ENCODE measurements around the gene SRPK2.
"Not testable (repeated sequence)": the region's sequence is repeated elsewhere in the genome, so short reads cannot be mapped to it uniquely, and the experiment has no call there.

Gene SRPK2

DNA sequence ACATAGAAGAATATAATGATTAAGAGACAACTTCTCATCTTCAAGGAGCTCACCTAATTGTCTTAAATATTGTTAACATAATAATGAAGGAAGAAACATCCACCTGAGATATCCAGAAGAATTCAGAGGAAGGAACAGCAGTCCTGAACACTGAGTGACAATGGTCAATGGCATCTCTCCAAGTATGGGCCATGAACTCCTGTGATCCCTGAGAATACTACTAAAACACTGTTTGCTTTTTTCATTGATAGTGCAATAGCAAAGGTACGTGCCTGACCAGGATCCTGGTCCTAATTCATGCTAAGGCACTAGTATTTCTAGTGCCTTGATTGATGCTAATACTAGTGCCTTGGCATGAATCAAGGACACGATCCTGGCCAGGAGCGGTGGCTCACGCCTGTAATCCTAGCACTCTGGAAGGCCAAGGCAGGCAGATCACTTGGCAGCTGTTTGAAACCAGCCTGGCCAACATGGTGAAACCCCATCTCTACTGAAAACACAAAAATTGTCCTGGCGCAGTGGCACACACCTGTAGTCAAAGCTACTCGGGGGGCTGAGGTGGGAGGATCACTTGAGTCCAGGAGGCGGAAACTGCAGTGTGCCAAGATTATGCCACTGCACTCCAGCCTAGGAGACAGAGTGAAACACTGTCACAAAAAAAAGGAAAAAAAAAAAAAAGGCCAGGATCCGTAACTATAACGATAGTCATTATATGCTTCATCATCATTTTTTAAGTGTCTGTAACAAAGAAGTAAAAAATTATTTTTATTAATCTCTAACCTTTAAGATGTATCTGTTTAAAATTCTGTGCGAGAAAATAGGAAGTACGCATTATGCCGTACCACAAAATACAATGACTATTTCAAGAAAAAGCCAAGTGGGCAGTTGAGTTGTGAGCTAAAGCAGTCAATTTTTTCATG is 49.1 kb downstream of the SRPK2 start:
- no peak for DNase-seq (ENCODE audit: low spot score)

DNA sequence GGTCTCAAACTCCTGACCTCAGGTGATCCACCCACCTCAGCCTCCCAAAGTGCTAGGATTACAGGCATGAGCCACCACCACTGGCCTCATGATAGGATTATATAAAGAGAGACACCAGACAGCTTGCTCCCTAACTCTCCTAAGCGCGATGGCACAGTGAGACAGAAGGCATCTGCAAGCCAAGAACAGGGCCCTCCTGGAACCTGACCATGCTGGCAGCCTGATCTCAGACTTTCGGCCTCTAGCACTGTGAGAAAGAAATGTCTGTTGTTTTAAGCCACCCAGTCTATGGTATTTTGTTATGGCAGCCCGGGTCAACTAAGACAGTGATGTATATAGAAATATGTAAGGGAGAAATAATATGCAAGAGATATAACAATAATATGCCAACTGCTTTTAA is 51.2 kb downstream of the SRPK2 start:
- no peak for DNase-seq (ENCODE audit: low spot score)

- peak; percentile 12 for DNase-seq (ENCODE audit: low spot score)
These were observed 52.7 kb downstream of the SRPK2 start for GRCh38 chr7:105336009-105336408.

- not testable (repeated sequence) for DNase-seq (ENCODE audit: low spot score)
These were observed 56.1 kb downstream of the SRPK2 start for GRCh38 chr7:105332661-105333060.

DNA sequence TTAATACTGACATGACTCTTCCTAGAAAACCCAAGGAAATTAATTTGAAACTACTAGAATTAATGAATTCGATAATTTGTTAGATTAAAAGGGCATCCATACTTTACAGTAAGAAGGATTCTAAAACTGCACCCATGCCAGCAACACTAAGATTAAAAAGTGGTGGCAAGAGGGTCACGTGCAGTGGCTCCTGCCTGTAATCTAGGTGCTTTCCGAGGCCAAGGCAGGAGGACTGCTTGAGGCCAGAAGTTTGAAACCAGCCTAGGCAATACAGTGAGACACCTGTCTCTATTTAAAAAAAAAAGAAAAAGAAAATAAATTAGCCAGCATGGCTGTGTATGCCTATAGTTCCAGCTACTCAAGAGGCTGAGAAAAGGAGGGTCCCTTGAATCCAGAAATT is 58.2 kb downstream of the SRPK2 start:
- DNase-seq (ENCODE audit: low spot score): no peak

DNA sequence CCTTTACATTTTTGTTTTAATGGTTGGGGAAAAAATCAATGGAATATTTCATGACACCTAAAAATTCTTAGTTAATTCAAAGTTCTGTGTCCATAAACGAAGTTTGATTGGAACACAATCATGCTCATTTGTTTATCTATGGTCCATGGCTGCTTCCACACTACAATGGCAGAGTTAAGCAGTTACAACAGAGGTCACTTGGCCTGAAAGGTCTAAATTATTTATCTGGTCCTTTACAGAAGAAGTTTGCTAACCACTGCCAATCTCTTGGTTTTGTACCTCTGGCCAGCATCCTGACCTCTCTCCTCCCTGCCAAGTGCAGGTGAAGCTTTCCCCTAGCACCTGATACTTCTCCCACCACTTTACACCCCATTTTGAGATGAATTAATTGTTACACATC is 61.5 kb downstream of the SRPK2 start:
- no peak for DNase-seq (ENCODE audit: low spot score)

- DNase-seq (ENCODE audit: low spot score): no peak
These were observed 63.4 kb downstream of the SRPK2 start for GRCh38 chr7:105325216-105325904.

DNA sequence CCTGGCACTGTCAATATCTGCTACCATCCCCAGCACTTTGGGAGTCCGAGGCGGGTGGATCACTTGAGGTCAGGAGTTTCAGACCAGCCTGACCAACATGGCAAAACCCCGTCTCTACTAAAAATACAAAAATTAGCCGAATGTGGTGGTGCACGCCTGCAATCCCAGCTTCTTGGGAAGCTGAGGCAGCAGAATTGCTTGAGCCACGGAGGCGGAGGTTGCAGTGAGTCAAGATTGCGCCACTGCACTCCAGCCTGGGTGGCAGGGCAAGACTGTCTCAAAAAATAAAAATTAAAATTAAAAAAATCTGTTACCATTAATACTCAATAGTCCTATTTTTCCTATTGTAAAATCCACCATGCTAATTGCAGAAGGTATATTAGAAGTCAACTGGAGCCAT is 64.1 kb downstream of the SRPK2 start:
- DNase-seq (ENCODE audit: low spot score): not testable (repeated sequence)

DNA sequence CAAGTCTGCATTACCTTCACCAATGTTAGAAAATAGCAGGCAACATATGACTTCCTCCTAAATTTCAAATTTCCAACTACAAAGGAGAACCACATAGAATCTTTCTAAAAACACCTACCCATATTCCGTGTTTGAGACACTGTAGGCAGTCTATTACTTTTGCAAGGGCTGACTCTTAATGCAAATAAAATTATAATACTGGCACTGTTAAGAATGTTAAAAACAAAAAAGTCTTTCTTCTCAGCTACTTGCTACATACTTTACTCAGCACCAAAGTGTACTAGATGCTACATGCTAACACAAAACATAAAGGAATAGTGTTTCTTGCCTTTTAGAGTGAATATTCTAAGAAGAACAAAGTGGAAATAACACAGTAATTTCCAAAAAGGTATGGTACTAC is 65.4 kb downstream of the SRPK2 start:
- no peak for DNase-seq (ENCODE audit: low spot score)

DNA sequence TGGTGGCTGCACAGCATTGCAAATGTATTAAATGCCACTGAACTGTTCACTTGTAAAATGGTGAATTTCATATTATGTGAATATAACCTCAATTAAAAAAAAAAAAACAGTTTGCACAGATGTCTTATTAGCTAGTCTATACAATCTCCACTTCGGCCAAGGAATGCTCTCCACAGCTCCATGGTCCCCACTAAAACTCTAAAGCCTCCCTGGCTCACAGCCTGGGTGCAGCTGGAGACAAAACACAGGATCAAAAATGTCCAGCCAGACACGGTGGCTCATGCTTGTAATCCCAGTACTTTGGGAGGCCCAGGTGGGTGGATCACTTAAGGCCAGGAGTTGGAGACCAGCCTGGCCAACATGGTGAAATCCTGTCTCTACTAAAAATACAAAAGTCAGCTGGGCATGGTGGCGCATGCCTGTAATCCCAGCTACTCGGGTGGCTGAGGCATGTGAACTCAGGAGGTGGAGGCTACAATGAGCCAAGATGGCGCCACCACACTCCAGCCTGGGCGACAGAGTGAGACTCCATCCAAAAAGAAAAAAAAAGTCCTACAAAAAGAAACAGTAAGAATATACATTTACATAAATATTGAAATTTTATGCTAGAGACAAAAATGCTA is 66.0 kb downstream of the SRPK2 start:
- no peak for DNase-seq (ENCODE audit: low spot score)

DNA sequence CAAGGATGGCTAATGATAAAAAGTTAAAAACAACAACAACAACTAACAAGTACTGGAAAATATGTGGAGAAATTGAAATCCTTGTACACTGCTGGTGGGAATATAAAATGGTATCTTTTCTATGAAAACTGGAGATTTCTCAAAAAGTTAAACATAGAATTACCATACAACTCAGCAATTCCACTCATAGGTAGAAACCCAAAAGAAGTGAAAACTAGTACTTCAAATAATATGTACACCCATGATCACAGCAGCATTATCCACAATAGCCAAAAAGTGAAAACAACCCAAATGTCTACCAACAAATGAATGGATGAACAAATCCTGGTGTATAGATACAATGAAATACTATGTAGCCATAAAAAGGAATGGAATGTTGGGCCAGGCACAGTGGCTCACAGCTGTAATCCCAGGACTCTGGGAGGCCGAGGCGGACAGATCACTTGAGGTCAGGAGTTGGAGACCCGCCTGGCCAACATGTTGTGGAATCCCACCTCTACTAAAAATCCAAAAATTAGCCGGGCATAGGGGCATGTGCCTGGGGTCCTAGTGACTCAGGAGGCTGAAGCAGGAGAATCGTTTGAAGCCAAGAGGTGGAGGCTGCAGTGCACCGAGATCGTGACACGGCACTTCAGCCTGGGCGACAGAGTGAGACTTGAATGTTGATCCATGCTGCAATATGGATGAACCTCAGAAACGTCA is 66.8 kb downstream of the SRPK2 start:
- DNase-seq (ENCODE audit: low spot score): no peak

DNA sequence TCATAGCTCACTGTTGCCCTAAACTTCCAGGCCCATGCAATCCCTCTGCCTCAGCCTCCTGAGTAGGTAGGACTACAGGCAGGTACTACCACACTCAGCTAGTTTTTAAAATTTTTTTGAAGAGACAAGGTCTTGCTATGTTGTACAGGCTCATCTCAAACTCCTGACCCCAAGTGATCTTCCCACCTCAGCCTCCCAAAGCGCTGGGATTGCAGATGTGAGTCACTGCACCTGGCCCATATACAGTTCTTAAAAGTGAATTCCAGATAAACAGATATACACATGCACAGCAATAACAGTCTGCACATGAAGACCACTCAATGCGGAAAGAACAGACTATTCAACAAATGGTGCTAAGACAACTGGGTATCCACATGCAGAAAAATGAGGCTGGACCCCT is 67.8 kb downstream of the SRPK2 start:
- no peak for DNase-seq (ENCODE audit: low spot score)

DNA sequence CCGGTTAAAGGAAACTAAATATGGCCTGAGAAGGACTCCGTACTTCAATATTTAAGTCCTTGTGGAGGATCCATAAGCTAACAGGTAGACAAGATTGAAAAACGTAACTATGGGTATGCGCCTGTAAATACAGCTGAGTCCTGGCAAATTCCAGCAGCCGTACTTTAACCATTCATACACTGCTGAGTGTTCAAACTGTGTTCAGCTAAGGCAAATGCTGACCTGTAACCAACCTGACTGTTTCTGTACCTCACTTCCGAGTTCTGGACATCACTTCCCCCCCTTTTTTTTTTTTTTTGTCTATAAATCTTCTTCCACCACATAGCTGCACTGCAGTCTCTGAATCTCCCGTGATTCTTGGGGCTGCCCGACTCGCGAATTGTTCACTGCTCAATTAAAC is 69.1 kb downstream of the SRPK2 start:
- peak; percentile 35 for DNase-seq (ENCODE audit: low spot score)

DNA sequence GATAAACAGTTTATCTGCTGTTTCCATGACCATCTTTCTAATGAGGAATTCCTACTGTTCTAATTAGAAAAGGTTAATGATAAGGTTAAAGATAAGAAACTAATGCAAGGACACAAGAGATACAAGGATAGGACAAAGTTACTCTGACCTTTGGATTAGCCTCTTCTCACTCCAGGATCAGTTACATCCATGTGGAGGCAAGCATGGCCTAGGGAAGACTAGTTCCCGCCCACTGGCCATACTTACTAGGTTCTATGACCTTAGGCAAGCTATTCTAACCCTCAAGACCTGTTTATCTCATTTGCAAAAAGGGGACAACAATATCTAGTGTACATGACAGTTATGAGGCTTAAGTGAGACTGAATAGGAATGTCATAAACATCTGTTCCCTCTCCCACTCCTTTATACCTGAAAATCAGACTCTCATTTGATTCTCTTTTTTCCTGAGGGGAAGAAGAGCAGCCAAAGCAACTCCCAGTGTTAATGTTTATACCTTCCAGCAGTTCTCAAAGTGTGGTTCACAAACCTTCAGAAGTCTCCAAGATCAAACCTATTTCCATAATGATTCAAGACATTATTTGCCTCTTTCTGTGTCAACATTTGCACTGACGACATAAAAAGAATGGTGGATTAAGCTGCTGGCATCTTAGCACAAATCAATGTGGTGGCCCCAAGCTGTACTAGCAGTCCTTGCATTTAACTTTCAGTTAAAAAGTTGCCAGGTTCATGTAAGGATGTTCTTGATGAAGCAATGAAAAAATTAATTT is 72.0 kb downstream of the SRPK2 start:
- no peak for DNase-seq (ENCODE audit: low spot score)

- DNase-seq (ENCODE audit: low spot score): no peak
These were observed 73.4 kb downstream of the SRPK2 start for GRCh38 chr7:105315357-105315756.

- no peak for DNase-seq (ENCODE audit: low spot score)
These were observed 79.2 kb downstream of the SRPK2 start for GRCh38 chr7:105309235-105310169.

DNA sequence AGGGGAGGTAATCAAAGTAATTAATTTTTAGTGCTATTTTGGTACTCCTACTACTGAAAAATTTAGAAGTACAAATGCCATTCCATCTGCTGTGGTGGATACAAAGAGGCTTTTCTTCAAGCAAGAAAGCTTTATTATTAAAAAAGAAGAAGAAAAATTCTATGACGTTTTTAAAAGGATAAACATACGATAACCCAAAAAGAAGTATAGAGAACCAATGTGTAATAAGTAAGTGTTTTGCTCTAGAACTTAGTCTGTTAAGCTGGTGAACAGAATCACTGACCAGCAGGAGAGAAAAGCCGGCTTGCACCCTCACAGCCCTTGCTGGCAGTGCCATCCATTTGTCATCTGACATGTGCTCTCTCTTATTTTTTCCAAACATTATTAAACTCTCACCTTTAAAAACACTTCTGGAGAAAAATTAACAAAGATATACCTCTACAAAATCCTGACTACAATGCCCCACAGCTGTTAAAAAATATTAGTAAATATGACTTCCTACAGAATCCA is 81.5 kb downstream of the SRPK2 start:
- no peak for DNase-seq (ENCODE audit: low spot score)

- DNase-seq (ENCODE audit: low spot score): peak; percentile 37
These were observed 82.4 kb downstream of the SRPK2 start for GRCh38 chr7:105306298-105306748.

GRCh38 chr7:105305633-105306032 is 83.1 kb downstream of the SRPK2 start:
- DNase-seq (ENCODE audit: low spot score): no peak

All from kidney tubule cell (primary cell).